ENCODE measurements around the gene SLC25A39.

Gene SLC25A39

GRCh38 chr17:44308320-44308818, 16.3 kb downstream of the SLC25A39 start, which contains the start of gene RUNDC3A:
Gene RUNDC3A, plus strand, starts transcription at chr17:44308601. Its CDS starts 232 bp downstream, at chr17:44308833.
- Mint-ChIP-seq H3K27ac (no peak within 1 kb of the TSS), H3K27me3 (peaks cover 65 to 71% of the 10 kb centered on the region in 2 donors), H3K4me3 (peak within 1 kb of the TSS; percentile 73 to 74), H3K9me3 (no peaks in the 10 kb centered on the region), H3K36me3 (peaks cover 0 to 2% of the 10 kb centered on the region in 2 donors), H3K4me1 (peaks cover 13 to 37% of the 10 kb centered on the region in 2 donors)
- DNase-seq (peak; percentile 64), ATAC-seq (replicated peaks) (peak; percentile 88 to 91)

DNA sequence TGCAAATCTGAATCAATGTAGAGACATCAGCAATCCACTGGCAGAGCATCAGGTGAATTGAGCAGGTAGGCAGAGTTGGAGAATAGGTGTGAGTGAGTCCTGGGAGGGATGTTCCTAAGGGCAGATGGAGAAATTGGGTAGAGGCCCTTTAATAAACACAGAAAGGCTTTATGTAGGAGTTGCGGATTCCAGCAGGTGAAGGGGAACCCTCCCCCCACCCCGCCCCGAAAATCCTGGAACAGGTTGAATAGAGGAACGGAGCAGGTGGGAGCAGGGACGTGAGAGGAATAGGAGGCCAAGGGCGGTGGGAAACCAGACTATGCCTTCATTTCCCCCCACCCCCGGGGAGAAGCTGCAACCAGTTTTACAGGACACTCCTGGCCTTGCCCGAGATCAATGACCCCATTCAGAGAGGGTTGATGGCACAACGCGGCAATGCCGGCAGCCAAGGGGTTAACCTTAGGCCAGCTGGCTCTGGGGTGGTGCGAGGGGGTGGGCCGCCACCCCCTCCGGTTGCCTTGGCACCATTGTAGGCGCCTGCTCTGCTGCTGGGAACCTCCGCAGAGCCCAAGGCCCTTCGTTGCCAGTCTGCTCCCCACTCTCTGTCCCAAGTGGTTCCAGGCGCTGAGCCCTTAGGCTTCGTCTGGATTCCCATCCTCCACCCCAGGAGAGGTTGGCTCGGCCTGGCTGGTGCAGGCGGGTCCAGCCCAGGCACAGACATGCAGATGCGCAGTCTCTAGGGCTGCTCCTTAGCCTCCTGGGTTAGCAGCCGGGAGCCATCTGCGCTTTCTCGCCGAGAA, 17.0 kb downstream of the SLC25A39 start:
- no peak overlapping the region for H3K27ac Mint-ChIP-seq
- H3K9me3 Mint-ChIP-seq = no peaks in the 10 kb centered on the region
- H3K27me3 Mint-ChIP-seq = peaks cover 62 to 64% of the 10 kb centered on the region in 2 donors
- H3K4me1 Mint-ChIP-seq = peaks cover 13 to 37% of the 10 kb centered on the region in 2 donors
- DNase-seq = no peak
- H3K36me3 Mint-ChIP-seq = peaks cover 0 to 2% of the 10 kb centered on the region in 2 donors
- peak overlapping the region; percentile 73 to 74 for H3K4me3 Mint-ChIP-seq
- ATAC-seq (replicated peaks) = peak; percentile 40 to 42

GRCh38 chr17:44304651-44305050, 20.0 kb downstream of the SLC25A39 start:
- Mint-ChIP-seq H3K4me3 (no peak overlapping the region), H3K36me3 (no peaks in the 10 kb centered on the region), H3K4me1 (peaks cover 8 to 29% of the 10 kb centered on the region in 2 donors), H3K9me3 (no peaks in the 10 kb centered on the region), H3K27ac (no peak overlapping the region), H3K27me3 (peaks cover 54 to 71% of the 10 kb centered on the region in 2 donors)
- no peak for DNase-seq
- no peak for ATAC-seq (replicated peaks)

DNA sequence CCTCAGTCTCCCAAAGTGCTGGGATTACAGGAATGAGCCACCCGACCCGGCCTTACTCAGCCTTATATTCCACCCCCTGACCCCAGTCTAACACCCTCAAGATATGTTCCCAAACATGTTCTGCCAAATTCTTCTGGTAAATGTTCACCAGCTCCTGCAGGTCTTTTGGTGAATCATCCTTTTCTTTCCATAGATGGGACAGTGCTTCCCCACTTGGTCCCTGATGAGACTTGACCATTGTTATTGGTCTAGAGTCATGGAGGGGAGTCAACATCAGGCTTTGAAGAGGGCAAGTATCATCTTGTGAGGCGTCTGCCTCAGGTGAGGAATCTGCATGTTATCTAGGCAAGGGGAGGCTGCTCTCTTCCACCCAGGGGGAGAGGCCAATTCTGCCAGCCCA, 26.6 kb downstream of the SLC25A39 start:
- peaks cover 24 to 54% of the 10 kb centered on the region in 2 donors for H3K27me3 Mint-ChIP-seq

GRCh38 chr17:44293509-44294226, 31.0 kb downstream of the SLC25A39 start:
- no peak overlapping the region for H3K4me3 Mint-ChIP-seq
- no peaks in the 10 kb centered on the region for H3K9me3 Mint-ChIP-seq
- H3K4me1 Mint-ChIP-seq = no peaks in the 10 kb centered on the region
- H3K27ac Mint-ChIP-seq = no peak overlapping the region
- ATAC-seq (replicated peaks) = peak; percentile 51 to 60
- no peaks in the 10 kb centered on the region for H3K36me3 Mint-ChIP-seq
- peaks cover 23 to 38% of the 10 kb centered on the region in 2 donors for H3K27me3 Mint-ChIP-seq
- DNase-seq = no peak

More for the DNA sequence above, 26.6 kb downstream of the SLC25A39 start:
- DNase-seq = no peak
- Mint-ChIP-seq H3K9me3 (no peaks in the 10 kb centered on the region), H3K4me1 (no peaks in the 10 kb centered on the region), H3K36me3 (no peaks in the 10 kb centered on the region), H3K27ac (no peak overlapping the region), H3K4me3 (no peak overlapping the region)
- ATAC-seq (replicated peaks) = no peak

DNA sequence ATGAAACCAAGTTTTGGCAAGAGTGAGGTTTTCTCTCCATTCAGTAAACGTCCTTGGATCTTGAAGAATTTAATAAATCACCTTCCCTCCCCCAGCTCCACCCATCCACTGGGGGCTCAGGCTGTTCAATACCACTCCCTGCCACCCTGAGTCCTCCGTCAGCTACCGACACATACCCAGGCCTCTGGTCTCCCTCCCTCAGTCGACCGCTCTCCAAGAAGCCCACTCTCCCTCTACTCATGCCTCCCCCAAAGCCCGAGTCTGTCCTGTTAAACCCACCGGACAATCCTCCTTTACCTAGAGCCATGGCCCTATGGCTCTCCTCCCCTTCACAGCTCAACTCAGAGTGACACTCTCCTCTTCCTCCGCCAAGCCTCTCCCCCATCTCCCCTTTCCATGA, 37.0 kb downstream of the SLC25A39 start:
- no peak for ATAC-seq (replicated peaks)
- DNase-seq = no peak
- peaks cover 25 to 39% of the 10 kb centered on the region in 2 donors for H3K27me3 Mint-ChIP-seq
- H3K4me3 Mint-ChIP-seq = no peak overlapping the region
- H3K36me3 Mint-ChIP-seq = no peaks in the 10 kb centered on the region
- no peaks in the 10 kb centered on the region for H3K4me1 Mint-ChIP-seq
- H3K27ac Mint-ChIP-seq = no peak overlapping the region
- no peaks in the 10 kb centered on the region for H3K9me3 Mint-ChIP-seq

DNA sequence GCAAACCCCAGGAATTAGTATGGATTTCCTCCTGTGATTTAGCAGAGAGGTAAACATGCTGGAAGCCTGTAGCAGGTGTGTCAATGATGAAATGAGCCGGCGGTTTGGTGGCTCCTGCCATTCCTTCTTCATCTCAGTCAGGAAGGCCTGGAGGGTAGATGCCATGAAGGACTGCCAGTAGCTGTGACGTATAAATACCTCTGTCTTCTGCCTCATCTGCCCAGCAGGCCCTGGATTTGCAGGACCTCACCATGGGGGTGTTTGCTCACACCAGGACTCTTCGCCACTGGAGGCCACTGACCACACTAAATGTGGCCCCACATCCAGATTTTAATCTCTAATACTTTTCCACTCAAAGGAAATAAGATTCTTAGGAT, 40.6 kb downstream of the SLC25A39 start:
- H3K27me3 Mint-ChIP-seq = peaks cover 21 to 54% of the 10 kb centered on the region in 2 donors
- H3K4me3 Mint-ChIP-seq = no peak overlapping the region
- DNase-seq = no peak
- H3K27ac Mint-ChIP-seq = no peak overlapping the region
- no peak for ATAC-seq (replicated peaks)
- no peaks in the 10 kb centered on the region for H3K36me3 Mint-ChIP-seq
- peaks cover 12 to 13% of the 10 kb centered on the region in 2 donors for H3K4me1 Mint-ChIP-seq
- H3K9me3 Mint-ChIP-seq = no peaks in the 10 kb centered on the region

GRCh38 chr17:44283344-44284023, 41.1 kb downstream of the SLC25A39 start:
- DNase-seq = no peak
- H3K27me3 Mint-ChIP-seq = peaks cover 16 to 49% of the 10 kb centered on the region in 2 donors

GRCh38 chr17:44282264-44282663, 42.4 kb downstream of the SLC25A39 start:
- H3K4me3 Mint-ChIP-seq = no peak overlapping the region
- no peaks in the 10 kb centered on the region for H3K9me3 Mint-ChIP-seq
- H3K27me3 Mint-ChIP-seq = peaks cover 12 to 50% of the 10 kb centered on the region in 2 donors
- ATAC-seq (replicated peaks) (no peak), DNase-seq (no peak)
- no peak overlapping the region for H3K27ac Mint-ChIP-seq
- peaks cover 12 to 13% of the 10 kb centered on the region in 2 donors for H3K4me1 Mint-ChIP-seq
- no peaks in the 10 kb centered on the region for H3K36me3 Mint-ChIP-seq

More at GRCh38 chr17:44283344-44284023, 41.1 kb downstream of the SLC25A39 start:
- ATAC-seq (replicated peaks) = no peak
- Mint-ChIP-seq H3K36me3 (no peaks in the 10 kb centered on the region), H3K4me1 (peaks cover 12 to 13% of the 10 kb centered on the region in 2 donors), H3K27ac (no peak overlapping the region), H3K4me3 (no peak overlapping the region), H3K9me3 (no peaks in the 10 kb centered on the region)

- DNase-seq (no peak), ATAC-seq (replicated peaks) (no peak)
- H3K27ac Mint-ChIP-seq = no peak overlapping the region
- H3K27me3 Mint-ChIP-seq = peaks cover 12 to 50% of the 10 kb centered on the region in 2 donors
- H3K9me3 Mint-ChIP-seq = no peaks in the 10 kb centered on the region
- peaks cover 12 to 13% of the 10 kb centered on the region in 2 donors for H3K4me1 Mint-ChIP-seq
- no peaks in the 10 kb centered on the region for H3K36me3 Mint-ChIP-seq
- H3K4me3 Mint-ChIP-seq = no peak overlapping the region
Observed at GRCh38 chr17:44281570-44281969, 43.1 kb downstream of the SLC25A39 start.

- no peak for ATAC-seq (replicated peaks)
- H3K4me3 Mint-ChIP-seq = no peak overlapping the region
- no peak overlapping the region for H3K27ac Mint-ChIP-seq
Observed at GRCh38 chr17:44280392-44280937, 44.2 kb downstream of the SLC25A39 start.

GRCh38 chr17:44279666-44280391, 44.8 kb downstream of the SLC25A39 start:
- Mint-ChIP-seq H3K27me3 (peaks cover 19 to 51% of the 10 kb centered on the region in 2 donors), H3K9me3 (no peaks in the 10 kb centered on the region), H3K4me1 (peaks cover 13 to 15% of the 10 kb centered on the region in 2 donors), H3K36me3 (no peaks in the 10 kb centered on the region), H3K27ac (no peak overlapping the region), H3K4me3 (no peak overlapping the region)
- ATAC-seq (replicated peaks) (peak; percentile 94 to 97), DNase-seq (peak; percentile 32)

More at GRCh38 chr17:44280392-44280937, 44.2 kb downstream of the SLC25A39 start:
- Mint-ChIP-seq H3K4me1 (peaks cover 12 to 13% of the 10 kb centered on the region in 2 donors), H3K36me3 (no peaks in the 10 kb centered on the region), H3K27me3 (peaks cover 12 to 50% of the 10 kb centered on the region in 2 donors), H3K9me3 (no peaks in the 10 kb centered on the region)
- DNase-seq = no peak

DNA sequence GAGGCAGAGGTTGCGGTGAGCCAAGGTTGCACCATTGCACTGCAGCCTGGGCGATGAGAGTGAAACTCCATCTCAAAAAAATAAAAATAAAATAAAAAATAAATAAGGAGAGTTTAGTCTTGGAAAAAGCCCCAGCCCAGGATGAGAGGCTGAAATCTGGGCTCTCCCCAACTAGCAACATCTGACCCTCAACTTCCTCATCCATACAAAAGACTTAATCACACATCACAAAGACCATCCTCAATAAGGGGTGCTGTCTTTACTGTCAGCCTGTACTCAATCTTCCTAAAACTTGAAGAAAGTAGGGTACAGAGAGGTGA, 45.3 kb downstream of the SLC25A39 start:
- no peak overlapping the region for H3K27ac Mint-ChIP-seq
- peaks cover 13 to 15% of the 10 kb centered on the region in 2 donors for H3K4me1 Mint-ChIP-seq
- H3K27me3 Mint-ChIP-seq = peaks cover 20 to 49% of the 10 kb centered on the region in 2 donors
- no peaks in the 10 kb centered on the region for H3K9me3 Mint-ChIP-seq
- ATAC-seq (replicated peaks) = peak in 1 of 2 donors; percentile 59
- no peaks in the 10 kb centered on the region for H3K36me3 Mint-ChIP-seq
- no peak overlapping the region for H3K4me3 Mint-ChIP-seq
- DNase-seq = no peak
